K562 (cell line): ENCODE results near the gene NARF. TPM values are rescaled to one million over a fixed set of nuclear protein-coding genes. Genes with fewer than 3 reads are reported as not detected.

Experiments
- ATF3 ChIP-seq, 2 experiments: fragments of 450-650 bp in 1 of 2; sonication (generic) in 1 of 2; formaldehyde crosslinking in 1 of 2; IDR thresholded peaks in 1 of 2; conservative IDR thresholded peaks in 1 of 2; 2 replicates each; pipeline versions ENCODE4 v1.6.1 to v1.8.1; 2016 to 2023; ENCODE audit warnings: mild to moderate bottlenecking in 2 of 2, moderate library complexity in 2 of 2, inconsistent platforms in 1 of 2, missing genetic modification reagents in 1 of 2
- MGA ChIP-seq: fragments of 450-650 bp; IDR thresholded peaks from 2 replicates; pipeline ENCODE4 v1.6.1; 2016; ENCODE audit warnings: mild to moderate bottlenecking, moderate library complexity
- NR3C1 ChIP-seq: sonication (generic); formaldehyde crosslinking; IDR thresholded peaks from 2 replicates; pipeline ENCODE4 v1.8.1; 2022; ENCODE audit warnings: missing genetic modification reagents
- RCOR1 ChIP-seq, 2 experiments: IDR thresholded peaks; 2 replicates each; pipeline ENCODE4 v1.6.1; 2012; ENCODE audit warnings: low read depth in 2 of 2, low read length in 2 of 2, borderline replicate concordance in 1 of 2, improper control_type of control experiment in 1 of 2
- SAFB2 ChIP-seq: fragments of 200-400 bp; formaldehyde crosslinking; IDR thresholded peaks from 2 replicates; pipeline ENCODE4 v1.6.1; 2018; ENCODE audit warnings: borderline replicate concordance, low read length, low read depth, moderate library complexity; ENCODE audit not compliant: severe bottlenecking
- SFPQ ChIP-seq: fragments of 200-400 bp; formaldehyde crosslinking; IDR thresholded peaks from 2 replicates; pipeline ENCODE4 v1.6.1; 2017; ENCODE audit warnings: mild to moderate bottlenecking, low read depth, low read length, moderate library complexity
- STAG1 ChIP-seq: sonication (generic); formaldehyde crosslinking; IDR thresholded peaks from 2 replicates; pipeline ENCODE4 v1.5.0; 2020; ENCODE audit warnings: missing genetic modification reagents, borderline replicate concordance
- TFAP4 ChIP-seq: sonication (generic); formaldehyde crosslinking; IDR thresholded peaks from 2 replicates; pipeline ENCODE4 v1.8.0; 2022; ENCODE audit warnings: missing genetic modification reagents, mild to moderate bottlenecking, moderate library complexity, borderline replicate concordance
- ZFX ChIP-seq: sonication (generic); formaldehyde crosslinking; IDR thresholded peaks from 2 replicates; pipeline ENCODE4 v1.8.0; 2022; ENCODE audit warnings: mild to moderate bottlenecking, missing genetic modification reagents, moderate library complexity
- polyA plus RNA-seq, 8 experiments: library from polyadenylated mRNA; depleted of rRNA in 4 of 8; stranded (reverse) in 5 of 8; unstranded in 3 of 8; fragments of >200 nt; fragmentation: Nextera tagmentation in 2 of 8; fragmentation: Illumina TruSeq in 1 of 8; extraction: Ambion mirVana in 2 of 8; extraction: Trizol in 1 of 8; gene quantifications; 2 replicates each; pipeline versions ENCODE4 v1.2.1 to v1.2.3, GENCODE V29; 2011 to 2014; ENCODE audit warnings: inconsistent platforms in 1 of 8, missing spikeins in 1 of 8
- total RNA-seq, 7 experiments: library from RNA; depleted of rRNA in 6 of 7; stranded (reverse); fragments of >200 nt in 6 of 7; fragmentation: Illumina TruSeq in 2 of 7; extraction: Trizol in 2 of 7; gene quantifications; 2 replicates each; pipeline versions ENCODE4 v1.2.1 to v1.2.3, GENCODE V29; 2011 to 2021; ENCODE audit warnings: low replicate concordance in 1 of 7

Gene NARF
- total and polyA plus RNA-seq, 9 of the 15 experiments (the other 6 are each of a cell fraction or from before 2014, with no cell fraction given), result 60.4 to 423 (median 132) TPM

GRCh38 chr17:82414548-82415281, 43.8 kb upstream of the NARF start (continued):
- TF ChIP-seq TFAP4 (peak; percentile 91), NR3C1 (CRISPR knock-in tag) (peak; percentile 90; the same call in 1 of the 2 replicates), RCOR1 (IDR thresholded peaks at IDR 0.05; ENCODE audit: borderline replicate concordance in 1 of 2, low read depth in 2 of 2, low read length in 2 of 2) (peak in 1 of 2 experiments; percentile 60; a peak in 1 of 4 replicates), MGA (no peak; the same call in 1 of the 2 replicates), STAG1 (CRISPR knock-in tag) (peak; percentile 68), ATF3 (IDR thresholded peaks at IDR 0.05) (no peak), ATF3 (CRISPR knock-in tag; conservative IDR thresholded peaks at IDR 0.05) (0 out of 2 replicates have a peak, but pooled peaks have one; percentile 60), SAFB2 (no peak), ZFX (peak; percentile 54; the same call in 1 of the 2 replicates), SFPQ (no peak)
